GM13977 (cell line): Measurements from ENCODE around the gene ZC2HC1C.
"Not testable (repeated sequence)": the region's sequence is repeated elsewhere in the genome, so short reads cannot be mapped to it uniquely, and the experiment has no call there.

Experiments used
- DNase-seq: peaks from one replicate; pipeline ENCODE4 v3.0.0; 2012; ENCODE audit warnings: low spot score
- CTCF ChIP-seq: IDR thresholded peaks from 2 replicates; pipeline ENCODE4 v1.5.1; 2012; ENCODE audit warnings: mild to moderate bottlenecking, control low read depth; ENCODE audit not compliant: insufficient read depth; ENCODE audit errors: extremely low read depth, missing control alignments
- in situ Hi-C: fragments of 300-500 bp; cut with MboI; formaldehyde crosslinking; loops from one replicate; pipeline ENCODE4 v1.12.0; 2022; ENCODE audit warnings: low sequenced_read_pairs, low pct_unique_long_range_greater_than_20kb, mixed read lengths, inconsistent platforms; ENCODE audit not compliant: unreplicated experiment

ZC2HC1C gene

DNA sequence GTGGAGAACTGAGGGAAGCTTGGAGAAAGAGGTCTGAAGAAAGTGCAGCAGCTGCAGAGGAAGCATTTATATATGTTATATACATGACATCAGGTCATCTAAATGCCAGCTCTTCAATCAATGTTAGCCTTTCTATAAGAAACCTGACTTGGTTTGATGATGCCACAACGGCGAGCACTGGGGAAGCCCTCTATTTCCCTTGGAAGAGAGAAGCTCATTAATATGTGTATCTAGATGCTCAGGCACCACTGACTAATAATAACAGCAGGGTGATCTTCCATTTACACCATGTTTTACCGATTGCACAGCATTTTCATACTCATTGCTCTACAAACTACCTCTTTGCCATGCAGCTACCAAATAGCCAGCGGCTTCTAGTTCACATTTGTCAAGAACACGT is 6.4 kb upstream of the ZC2HC1C start:
- TF ChIP-seq CTCF = no peak
- in situ Hi-C loops = no loop called here
- DNase-seq = no peak

DNA sequence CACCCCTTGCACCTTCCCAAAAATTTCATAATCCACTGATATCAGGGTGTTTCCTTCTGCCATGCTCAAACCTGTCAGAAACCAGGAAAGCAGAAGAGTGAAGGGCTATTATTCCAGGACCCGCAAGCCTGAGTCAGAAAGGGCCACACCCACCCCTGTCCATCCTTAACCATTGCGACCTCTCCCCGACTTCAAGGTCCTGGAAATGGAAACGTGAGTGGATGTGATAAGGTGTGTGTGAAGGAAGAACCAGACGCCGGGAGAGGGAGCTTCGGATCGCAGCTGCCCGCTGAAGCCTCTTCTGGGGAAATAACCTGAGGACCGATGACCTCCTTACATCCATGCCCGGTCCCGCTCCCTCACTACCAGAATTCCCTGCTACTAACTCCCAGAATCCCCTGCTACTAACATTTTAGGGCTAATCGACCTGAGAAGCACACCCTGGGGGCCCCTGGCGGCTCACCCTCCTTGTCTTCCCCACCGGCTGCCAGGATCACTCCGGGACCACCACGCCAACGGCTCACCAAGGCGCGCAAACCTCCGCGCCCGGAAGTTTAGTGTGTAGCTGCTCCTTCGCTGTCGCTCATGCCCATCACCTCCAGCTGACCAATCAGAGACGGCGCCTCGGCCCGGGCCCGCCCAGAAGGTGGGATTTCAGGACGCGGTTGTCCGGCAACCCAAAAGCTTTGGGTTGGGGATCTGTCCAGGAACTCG is 5.8 kb upstream of the ZC2HC1C start, which contains the start of gene ACYP1:
Gene ACYP1, minus strand, starts transcription at position 534 of the 714 bp plus-strand sequence. Its CDS starts 471 bp downstream, at position 63.
- TF ChIP-seq CTCF = no peak
- in situ Hi-C loops = no loop called here
- peak; percentile 90 for DNase-seq

DNA sequence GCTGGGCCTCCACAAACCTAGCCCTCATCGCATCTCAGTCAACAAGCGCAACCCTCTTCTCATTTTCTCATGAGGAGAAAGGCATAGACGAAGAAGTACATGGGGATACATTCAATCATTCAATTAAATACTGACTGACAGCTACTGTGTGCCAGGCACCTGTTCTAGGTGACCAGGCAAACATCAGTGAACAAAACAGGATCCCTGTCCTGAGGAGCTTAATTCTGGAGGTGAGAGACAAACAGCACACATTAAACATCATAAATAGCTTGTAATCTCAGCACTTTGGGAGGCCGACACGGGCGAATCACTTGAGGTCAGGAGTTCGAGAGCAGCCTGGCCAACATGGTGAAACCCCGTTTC is 5.3 kb upstream of the ZC2HC1C start:
- in situ Hi-C loops = no loop called here
- DNase-seq = no peak

DNA sequence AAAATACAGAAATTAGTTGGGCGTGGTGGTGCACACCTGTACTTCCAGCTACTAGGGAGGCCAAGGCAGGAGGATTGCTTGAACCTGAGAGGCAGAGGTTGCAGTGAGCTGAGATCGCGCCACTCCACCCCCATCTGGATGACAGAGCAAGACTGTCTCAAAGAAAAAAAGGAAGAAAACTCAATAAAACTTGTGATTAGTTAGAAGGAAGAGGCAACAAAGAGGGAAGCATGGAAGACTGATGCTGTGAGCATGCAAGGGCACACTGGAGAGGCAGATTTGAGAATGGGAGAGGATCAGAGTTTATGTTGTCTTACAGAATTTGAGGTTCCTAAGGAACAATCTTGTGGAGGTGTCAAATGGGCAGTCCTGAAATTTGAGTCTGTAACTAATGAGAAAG is 2.8 kb upstream of the ZC2HC1C start:
- no peak for TF ChIP-seq CTCF
- no peak for DNase-seq
- in situ Hi-C loops = no loop called here

More for the DNA sequence above, 5.3 kb upstream of the ZC2HC1C start:
- TF ChIP-seq CTCF = no peak

DNA sequence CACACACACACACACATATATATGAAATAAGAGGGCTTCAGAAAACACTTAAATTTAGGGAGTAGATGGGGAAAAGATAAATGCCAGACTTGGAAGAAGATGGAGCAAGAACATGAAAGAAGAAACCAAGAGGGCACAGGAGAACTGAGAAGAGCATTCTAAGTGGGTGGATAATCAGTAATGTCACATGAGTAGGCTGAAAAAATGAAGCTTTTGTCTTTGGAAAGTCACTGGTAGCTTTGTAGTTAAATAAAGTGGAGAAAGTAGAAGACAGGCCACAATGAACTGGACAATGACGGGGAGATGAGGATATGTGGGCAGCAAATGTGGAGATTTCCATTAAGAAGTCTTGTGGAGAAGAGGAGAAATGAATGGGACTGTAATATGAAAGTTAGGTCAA is 2.2 kb upstream of the ZC2HC1C start:
- TF ChIP-seq CTCF = no peak
- in situ Hi-C loops = no loop called here
- no peak for DNase-seq

DNA sequence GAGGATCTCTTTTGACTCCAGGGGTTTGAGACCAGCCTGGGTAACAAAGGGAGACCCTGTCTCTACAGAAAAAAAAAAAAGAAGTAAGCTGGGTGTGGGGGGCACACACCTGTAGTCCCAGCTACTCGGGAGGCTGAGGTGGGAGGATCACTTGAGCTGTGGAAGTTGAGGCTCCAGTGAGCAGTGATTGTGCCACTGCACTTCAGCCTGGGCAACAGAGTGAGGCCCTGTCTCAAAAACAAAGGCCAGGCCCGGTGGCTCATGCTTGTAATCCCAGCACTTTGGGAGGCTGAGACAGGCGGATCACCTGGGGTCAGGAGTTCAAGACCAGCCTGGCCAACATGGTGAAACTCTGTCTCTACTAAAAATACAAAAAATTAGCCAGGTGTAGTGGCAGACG is 1.7 kb upstream of the ZC2HC1C start:
- DNase-seq, in situ Hi-C loops: not testable (repeated sequence)

- DNase-seq = no peak
- in situ Hi-C loops = no loop called here
- TF ChIP-seq CTCF = no peak
Observed at GRCh38 chr14:75068294-75069120, 934 bp upstream of the ZC2HC1C start.
